Suppressor macrophage (primary cell): ENCODE data around the gene BACH1.
"Not testable (repeated sequence)": the region's sequence is repeated elsewhere in the genome, so short reads cannot be mapped to it uniquely, and the experiment has no call there.

Experiments
- DNase-seq, 4 experiments: peaks; one replicate each; pipeline ENCODE4 v3.0.0-alpha.2; 2020 to 2022
- total RNA-seq, 17 experiments: gene quantifications; one replicate each; lab custom pipeline; 2026; ENCODE audit warnings: mixed read lengths in 6 of 17, inconsistent platforms in 3 of 17; lab: John Stamatoyannopoulos, UW

The BACH1 gene
- 121 to 620 (median 259) reads per million in 17 experiments for total RNA-seq

DNA sequence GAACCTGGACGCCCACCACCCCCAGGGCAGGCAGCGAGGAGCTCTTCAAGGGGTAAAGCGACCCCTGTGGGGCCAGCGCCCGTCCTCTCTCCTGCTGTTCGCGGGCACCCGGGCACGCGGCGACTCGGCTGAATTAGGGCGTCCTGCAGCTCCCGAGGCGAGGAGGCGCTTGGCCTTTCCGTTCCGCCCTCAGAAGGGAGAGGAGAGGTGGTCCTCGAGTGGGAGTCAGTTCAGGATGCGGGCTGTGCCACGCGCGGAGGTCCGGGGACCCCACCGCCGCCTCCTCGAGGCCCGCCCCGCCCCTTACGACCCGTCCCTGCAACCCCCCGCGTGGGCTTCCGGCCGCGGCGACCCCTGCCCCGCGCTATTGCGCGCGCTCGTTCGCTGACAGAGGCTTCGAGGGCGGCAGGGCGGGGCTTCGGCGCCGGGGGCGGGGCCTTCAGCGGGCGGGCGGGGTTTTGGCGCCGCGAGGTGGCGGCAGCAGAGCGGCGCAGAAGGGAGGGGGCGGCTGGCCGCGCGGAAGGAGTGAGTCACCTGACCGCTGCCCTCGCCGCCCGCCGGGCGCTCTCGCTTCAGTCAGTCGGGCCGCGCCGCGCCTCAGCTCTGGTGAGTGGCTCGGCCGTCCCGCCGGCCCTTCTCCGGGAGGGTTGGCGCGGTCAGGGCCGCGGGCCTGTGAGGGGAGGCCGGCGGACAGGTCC is at the start of gene BACH1:
Gene BACH1 (plus strand): TSS at position 575 of the 698 bp plus-strand sequence. CDS start 22,359 bp downstream, outside the sequence.
- peak; percentile 95 to 98 (median 97) for DNase-seq

- DNase-seq: not testable (repeated sequence)
Measured at GRCh38 chr21:29249289-29249688, 49.4 kb upstream of the BACH1 start.

DNA sequence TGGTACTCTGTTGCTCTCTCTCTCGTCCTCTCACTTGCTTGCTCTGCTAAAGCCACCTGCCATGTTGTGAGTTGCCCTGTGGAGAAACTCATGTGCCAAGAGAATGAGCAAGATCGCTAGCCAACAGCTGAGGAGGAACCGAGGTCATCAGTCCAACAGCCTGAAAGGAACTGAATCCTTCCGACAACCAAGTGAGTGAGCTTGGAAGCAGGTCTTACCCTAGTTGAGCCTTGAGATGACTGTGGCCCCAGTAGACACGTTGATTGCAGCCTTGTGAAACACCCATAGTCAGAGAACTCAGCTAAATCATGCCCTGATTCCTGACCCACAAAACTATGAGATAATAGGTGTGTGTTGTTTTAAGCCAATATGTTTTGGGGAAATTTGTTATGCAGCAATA is 48.1 kb upstream of the BACH1 start:
- DNase-seq: peak; percentile 33 to 65 (median 63)

- DNase-seq: not testable (repeated sequence)
Measured at GRCh38 chr21:29253861-29254260, 44.9 kb upstream of the BACH1 start.

GRCh38 chr21:29254550-29254949 is 44.2 kb upstream of the BACH1 start:
- DNase-seq: no peak

DNA sequence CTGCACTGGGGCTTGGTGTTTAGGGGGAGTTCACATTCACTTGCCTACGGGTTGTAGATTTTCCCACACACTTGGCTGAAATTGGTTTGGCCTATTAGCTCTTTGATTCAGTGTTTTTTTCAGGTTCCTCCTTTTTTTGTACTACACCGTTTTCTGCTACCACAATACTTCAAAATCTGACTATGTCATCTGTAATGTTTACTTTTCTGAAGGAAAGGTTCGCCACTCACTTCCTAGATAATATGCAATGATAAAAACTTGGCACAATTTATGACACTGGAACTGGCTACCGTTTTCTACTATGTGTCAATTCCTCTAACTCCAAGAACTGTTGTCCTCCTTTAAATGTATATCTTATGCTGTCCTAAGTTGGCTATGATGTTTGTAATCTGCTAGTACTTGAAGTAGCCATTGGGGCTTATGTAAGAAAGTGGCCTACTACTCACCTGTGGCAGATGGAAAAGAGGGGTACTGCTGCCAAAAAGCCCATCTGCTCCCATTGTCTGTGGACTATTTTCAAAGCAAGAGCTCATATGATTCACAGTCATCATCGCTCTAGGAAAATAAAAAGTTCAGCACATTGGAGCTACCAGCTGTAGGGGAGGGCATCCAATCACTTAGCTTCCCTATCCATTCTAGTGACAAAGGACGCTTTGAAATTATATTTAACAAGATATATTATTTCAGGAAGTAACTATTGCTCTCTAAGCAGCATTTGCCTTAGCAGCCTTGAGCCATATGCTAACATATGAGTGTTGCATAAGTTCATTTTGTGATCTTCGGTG is 42.4 kb upstream of the BACH1 start:
- DNase-seq: peak; percentile 66 to 92 (median 80)

GRCh38 chr21:29257701-29258100 is 41.0 kb upstream of the BACH1 start:
- peak in 2 of 4 experiments; percentile 25 to 38 for DNase-seq

DNA sequence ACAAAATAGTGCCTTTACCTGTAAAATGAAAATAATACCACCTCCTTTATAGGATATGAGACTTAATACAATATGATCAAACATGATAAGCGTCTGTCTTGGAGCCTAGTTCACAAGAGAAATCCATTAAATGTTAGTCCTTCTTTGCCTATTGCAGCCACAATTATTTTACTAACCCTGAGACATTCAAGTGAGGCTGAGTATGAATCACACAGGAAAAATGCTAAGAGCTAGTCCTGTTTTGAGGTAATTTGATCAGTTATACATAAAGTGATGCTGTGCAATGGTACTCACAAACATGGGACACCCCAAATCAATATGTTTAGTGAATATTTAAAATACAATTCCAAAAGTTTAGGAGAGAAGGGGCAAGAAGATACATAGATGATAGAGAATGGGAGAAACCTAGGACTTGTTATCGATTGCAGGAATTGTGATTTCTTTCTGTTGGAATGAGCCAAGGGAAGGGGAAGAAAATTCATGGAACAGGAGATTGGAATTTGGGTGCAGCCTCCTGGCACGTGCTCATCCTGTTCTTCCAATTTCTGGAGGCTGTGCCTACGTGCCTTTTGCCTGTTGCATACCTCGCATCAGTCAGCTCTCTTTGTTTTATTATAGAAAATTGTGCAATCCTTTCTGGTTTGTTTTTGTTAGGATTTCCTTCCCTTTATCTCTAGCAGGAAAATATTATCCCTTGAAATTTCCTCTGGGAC is 39.9 kb upstream of the BACH1 start:
- no peak for DNase-seq

GRCh38 chr21:29260461-29260860 is 38.3 kb upstream of the BACH1 start:
- no peak for DNase-seq

- no peak for DNase-seq
Measured at GRCh38 chr21:29261555-29262540, 36.9 kb upstream of the BACH1 start.

- peak in 2 of 4 experiments; percentile 27 to 48 for DNase-seq
Measured at GRCh38 chr21:29264721-29265120, 34.0 kb upstream of the BACH1 start.

DNA sequence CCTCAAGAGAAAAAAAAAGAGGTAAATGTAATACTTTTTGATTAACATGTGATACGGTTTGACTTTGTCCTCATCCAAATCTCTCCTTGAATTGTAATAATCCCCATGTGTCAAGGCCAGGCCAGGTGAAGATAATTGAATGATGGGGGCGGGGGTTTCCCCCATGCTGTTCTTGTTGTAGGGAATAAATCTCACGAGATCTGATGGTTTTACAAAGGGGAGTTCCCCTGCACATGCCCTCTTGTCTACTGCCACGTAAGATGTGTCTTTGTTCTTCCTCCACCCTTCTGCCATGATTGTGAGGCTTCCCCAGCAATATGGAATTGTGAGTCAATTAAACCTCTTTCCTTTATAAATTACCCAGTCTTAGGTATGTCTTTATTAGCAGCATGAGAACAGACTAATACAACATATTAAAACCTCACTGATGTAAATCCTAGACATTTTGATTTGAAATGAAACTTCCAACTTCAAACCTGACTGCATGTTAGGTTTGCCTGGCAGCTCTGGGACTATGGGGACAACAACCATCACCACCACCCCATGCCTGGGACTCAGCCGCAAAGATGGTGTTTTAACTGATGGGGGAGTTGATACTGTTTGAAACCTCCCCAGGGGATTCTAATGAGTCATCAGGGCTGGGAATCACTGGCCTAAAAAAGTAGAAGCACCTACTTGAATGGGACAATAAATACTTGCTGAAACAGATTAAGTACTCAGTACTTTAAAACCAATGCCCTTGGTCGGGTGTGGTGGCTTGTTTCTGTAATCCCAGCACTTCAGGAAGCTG is 32.8 kb upstream of the BACH1 start:
- no peak for DNase-seq

DNA sequence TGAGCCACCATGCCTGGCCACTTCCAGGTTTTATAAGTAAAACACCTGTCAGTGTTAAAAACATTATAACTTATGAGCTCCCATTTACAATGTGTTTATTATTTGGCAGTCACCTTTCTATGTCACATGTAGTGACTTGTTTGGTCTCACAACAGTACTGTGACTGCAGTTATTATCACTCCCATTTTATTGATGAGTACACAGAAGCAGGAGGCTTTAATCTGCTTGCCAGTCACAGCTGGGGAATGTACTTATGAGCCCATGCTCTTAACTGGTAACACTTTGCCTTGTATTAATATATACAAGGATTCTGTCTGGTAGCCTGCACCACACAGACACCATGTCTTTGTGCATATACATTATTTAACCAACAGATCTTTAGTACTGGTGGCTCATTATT is 31.1 kb upstream of the BACH1 start:
- no peak for DNase-seq

GRCh38 chr21:29271927-29272333 is 26.8 kb upstream of the BACH1 start:
- DNase-seq: peak; percentile 22 to 67 (median 48)

- no peak for DNase-seq
Measured at GRCh38 chr21:29277442-29277841, 21.3 kb upstream of the BACH1 start.

DNA sequence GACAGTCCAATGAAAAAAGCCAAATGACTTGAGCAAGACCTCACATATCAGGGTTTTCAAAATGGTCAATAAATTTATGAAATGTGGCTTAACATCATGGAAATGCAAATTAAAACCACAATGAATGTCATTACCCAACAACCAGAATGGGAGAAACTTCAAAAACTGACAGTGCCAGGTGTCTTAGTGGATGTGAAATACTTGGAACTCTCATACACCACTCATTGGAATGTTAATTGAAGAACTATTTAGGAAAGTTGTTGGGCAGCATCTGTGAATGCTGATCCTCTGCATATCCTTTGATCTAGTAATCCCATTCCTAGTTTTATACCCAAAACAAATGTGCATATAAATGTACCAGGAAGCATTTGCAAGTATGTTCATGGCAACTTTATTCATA is 19.2 kb upstream of the BACH1 start:
- DNase-seq: no peak

GRCh38 chr21:29281801-29282200 is 16.9 kb upstream of the BACH1 start:
- DNase-seq: not testable (repeated sequence)

DNA sequence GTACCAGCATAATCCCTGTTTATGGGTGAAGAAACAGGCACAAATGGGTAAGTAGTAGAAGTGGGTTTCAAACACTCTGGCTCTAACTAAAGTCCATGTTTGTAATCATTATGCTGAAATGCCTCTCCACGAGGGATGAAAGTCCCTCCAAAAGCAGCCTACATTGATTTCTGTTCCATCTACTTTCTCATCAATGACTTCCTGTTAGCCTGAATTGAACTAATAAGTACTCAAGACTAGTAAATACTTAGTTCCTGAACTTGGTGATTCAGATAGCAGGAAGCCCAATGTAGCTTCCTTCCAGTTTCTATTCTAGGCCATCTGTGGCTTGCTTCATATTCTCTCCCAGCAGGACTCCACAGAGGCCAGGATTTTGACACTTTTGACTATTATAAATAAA is 11.3 kb upstream of the BACH1 start:
- DNase-seq: peak; percentile 45 to 83 (median 68)

GRCh38 chr21:29288239-29288638 is 10.5 kb upstream of the BACH1 start:
- no peak for DNase-seq

- DNase-seq: no peak
Measured at GRCh38 chr21:29289317-29289716, 9.4 kb upstream of the BACH1 start.

DNA sequence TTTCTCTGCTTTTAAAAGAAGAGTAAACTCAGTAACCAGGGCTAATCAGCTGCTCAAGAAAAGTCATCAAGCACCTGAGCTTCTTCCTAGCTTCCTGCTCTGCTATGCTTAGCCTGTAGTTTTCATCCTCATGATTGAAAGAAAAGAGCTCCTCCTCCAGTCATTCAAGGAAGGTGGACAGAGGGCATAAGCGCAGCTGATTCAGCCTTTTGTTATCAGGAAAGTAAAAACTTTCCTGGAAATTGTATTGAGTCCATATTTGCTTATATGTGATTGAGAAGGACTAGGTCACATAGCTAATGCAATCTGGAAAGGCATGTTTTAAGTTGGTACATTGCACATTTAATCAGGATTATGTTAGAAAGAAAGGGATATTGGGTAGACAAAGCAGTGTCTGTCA is 8.5 kb upstream of the BACH1 start:
- no peak for DNase-seq
